ENCODE data around the gene ALOX5AP. TPM values are rescaled to one million over a fixed set of nuclear protein-coding genes. Genes with fewer than 3 reads are reported as not detected.

Gene ALOX5AP
- polyA plus RNA-seq, 2 of the 4 experiments (the other 2 are of a cell fraction), result 2.3 to 2.8 TPM

DNA sequence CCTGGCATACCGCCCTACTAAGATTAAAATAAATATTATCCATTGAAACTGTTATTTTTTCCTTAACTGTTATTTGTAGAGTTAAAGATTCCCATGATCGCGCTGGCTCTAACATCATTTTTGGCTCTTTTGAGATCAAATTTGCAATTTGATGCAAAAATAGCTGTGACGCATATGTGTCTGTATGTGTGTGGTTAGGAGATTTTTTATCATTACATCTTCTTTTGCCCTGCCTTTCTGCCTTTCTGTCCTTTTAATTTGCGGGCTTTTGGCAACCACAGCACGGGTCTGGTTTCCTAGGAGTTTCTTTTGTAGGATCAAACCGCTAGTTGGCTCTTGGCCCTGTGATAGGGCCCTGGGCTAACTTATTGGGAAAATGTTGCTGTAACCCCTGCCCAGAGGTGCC, 37.3 kb upstream of the ALOX5AP start:
- Histone ChIP-seq H3K4me2 (no peak overlapping the region), H3K9me3 (no peaks in the 10 kb centered on the region), H3K4me1 (no peaks in the 10 kb centered on the region), H3K27ac (no peak overlapping the region), H3K4me3 (no peak overlapping the region)
- DNase-seq (ENCODE audit: low read depth in 1 of 2, low spot score in 1 of 2) (no peak), FAIRE-seq (no peak), ATAC-seq (no peak)
- TF ChIP-seq, protein P1, sequence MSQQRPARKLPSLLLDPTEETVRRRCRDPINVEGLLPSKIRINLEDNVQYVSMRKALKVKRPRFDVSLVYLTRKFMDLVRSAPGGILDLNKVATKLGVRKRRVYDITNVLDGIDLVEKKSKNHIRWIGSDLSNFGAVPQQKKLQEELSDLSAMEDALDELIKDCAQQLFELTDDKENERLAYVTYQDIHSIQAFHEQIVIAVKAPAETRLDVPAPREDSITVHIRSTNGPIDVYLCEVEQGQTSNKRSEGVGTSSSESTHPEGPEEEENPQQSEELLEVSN (IDR thresholded peaks at IDR 0.05; ENCODE audit: borderline replicate concordance, low read depth), result no peak
- TF ChIP-seq HOXB13 (CRISPR knock-in tag; IDR thresholded peaks at IDR 0.05; ENCODE audit: low read depth) (no peak), KDM5A (IDR thresholded peaks at IDR 0.05) (no peak), MAFK (IDR thresholded peaks at IDR 0.05; ENCODE audit: partially characterized antibody) (no peak), BHLHE40 (IDR thresholded peaks at IDR 0.05; ENCODE audit: low read depth, low read length) (no peak), RCOR1 (IDR thresholded peaks at IDR 0.05; ENCODE audit: low read depth, low read length) (no peak), RAD21 (conservative IDR thresholded peaks at IDR 0.05 in 1 of 2, IDR thresholded peaks at IDR 0.05 in 1 of 2) (no peak), FOXS1 (CRISPR knock-in tag; IDR thresholded peaks at IDR 0.05) (no peak), MYC (IDR thresholded peaks at IDR 0.05; ENCODE audit: borderline replicate concordance, low read length) (no peak), ZFP36 (IDR thresholded peaks at IDR 0.05; ENCODE audit: borderline replicate concordance, partially characterized antibody) (no peak), GATA3 (IDR thresholded peaks at IDR 0.05; ENCODE audit: borderline replicate concordance) (no peak)
- TF ChIP-seq, protein P2, sequence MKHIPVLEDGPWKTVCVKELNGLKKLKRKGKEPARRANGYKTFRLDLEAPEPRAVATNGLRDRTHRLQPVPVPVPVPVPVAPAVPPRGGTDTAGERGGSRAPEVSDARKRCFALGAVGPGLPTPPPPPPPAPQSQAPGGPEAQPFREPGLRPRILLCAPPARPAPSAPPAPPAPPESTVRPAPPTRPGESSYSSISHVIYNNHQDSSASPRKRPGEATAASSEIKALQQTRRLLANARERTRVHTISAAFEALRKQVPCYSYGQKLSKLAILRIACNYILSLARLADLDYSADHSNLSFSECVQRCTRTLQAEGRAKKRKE (CRISPR knock-in tag; IDR thresholded peaks at IDR 0.05; ENCODE audit: low read depth), result no peak
- TF ChIP-seq, protein P3, sequence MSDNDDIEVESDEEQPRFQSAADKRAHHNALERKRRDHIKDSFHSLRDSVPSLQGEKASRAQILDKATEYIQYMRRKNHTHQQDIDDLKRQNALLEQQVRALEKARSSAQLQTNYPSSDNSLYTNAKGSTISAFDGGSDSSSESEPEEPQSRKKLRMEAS (IDR thresholded peaks at IDR 0.05), result no peak
- TF ChIP-seq, protein P4, sequence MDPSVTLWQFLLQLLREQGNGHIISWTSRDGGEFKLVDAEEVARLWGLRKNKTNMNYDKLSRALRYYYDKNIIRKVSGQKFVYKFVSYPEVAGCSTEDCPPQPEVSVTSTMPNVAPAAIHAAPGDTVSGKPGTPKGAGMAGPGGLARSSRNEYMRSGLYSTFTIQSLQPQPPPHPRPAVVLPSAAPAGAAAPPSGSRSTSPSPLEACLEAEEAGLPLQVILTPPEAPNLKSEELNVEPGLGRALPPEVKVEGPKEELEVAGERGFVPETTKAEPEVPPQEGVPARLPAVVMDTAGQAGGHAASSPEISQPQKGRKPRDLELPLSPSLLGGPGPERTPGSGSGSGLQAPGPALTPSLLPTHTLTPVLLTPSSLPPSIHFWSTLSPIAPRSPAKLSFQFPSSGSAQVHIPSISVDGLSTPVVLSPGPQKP (IDR thresholded peaks at IDR 0.05; ENCODE audit: low read depth, low read length), result no peak
- ChIA-PET CTCF (no interaction called here), POLR2A (no interaction called here)
- 82% methylated on average over 7 of the region's 7 CpGs for WGBS (ENCODE audit: missing lambda C conversion rate)

DNA sequence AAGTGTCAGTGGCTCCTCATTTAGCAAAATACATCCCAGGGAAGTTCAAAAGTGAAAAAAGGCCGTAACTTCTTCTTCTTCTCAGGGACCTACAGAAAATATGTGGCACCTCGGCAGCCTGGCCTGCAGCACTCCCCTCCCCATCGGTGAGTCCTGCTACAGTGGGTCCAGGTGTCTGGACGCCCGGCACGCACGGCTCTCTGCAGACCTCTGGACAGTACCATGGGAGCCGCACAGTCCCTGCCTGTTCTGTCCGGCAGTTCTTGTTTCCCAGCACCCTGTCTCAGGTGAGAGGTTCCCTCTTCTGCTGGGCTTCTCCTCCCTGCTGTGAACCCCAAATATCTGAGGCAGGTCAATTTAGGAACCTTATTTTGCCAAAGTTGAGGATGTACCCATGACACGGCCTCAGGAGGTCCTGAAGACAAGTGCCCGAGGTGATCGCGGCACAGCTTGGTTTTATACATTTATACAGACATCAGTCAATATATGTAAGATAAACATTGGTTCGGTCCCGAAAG, 36.8 kb upstream of the ALOX5AP start:
- no peak for FAIRE-seq
- no peaks in the 10 kb centered on the region for H3K9me3 ChIP-seq
- CTCF ChIA-PET, result interaction anchor here (1.7 kb wide), 1 partner anchor 104 kb away, joined by 5 read pairs; no protein-coding TSS in a partner anchor
- DNase-seq (ENCODE audit: low read depth in 1 of 2, low spot score in 1 of 2), result no peak
- 73% methylated on average over 15 of the region's 15 CpGs for WGBS (ENCODE audit: missing lambda C conversion rate)
- no peak for ATAC-seq
- POLR2A ChIA-PET, result no interaction called here
- H3K4me1 ChIP-seq, result no peaks in the 10 kb centered on the region
- no peak overlapping the region for H3K27ac ChIP-seq
- H3K4me2 ChIP-seq, result no peak overlapping the region
- no peak overlapping the region for H3K4me3 ChIP-seq
- TF ChIP-seq BHLHE40 (IDR thresholded peaks at IDR 0.05; ENCODE audit: low read depth, low read length) (no peak), RAD21 (conservative IDR thresholded peaks at IDR 0.05 in 1 of 2, IDR thresholded peaks at IDR 0.05 in 1 of 2) (no peak), ESRRA (IDR thresholded peaks at IDR 0.05; ENCODE audit: borderline replicate concordance, low read length) (no peak), HOXA7 (CRISPR knock-in tag; IDR thresholded peaks at IDR 0.05) (no peak), NPAS2 (CRISPR knock-in tag; IDR thresholded peaks at IDR 0.05; ENCODE audit: borderline replicate concordance) (no peak), CBX2 (IDR thresholded peaks at IDR 0.05; ENCODE audit: borderline replicate concordance, low read depth) (no peak), POLR2AphosphoS2 (conservative IDR thresholded peaks at IDR 0.05; ENCODE audit: low read length) (no peak), FOSB (CRISPR knock-in tag; IDR thresholded peaks at IDR 0.05) (no peak), CHD2 (IDR thresholded peaks at IDR 0.05; ENCODE audit: low read length, partially characterized antibody) (no peak), SMC3 (IDR thresholded peaks at IDR 0.05) (no peak), MYC (IDR thresholded peaks at IDR 0.05; ENCODE audit: borderline replicate concordance, low read length) (no peak), PHF8 (IDR thresholded peaks at IDR 0.05; ENCODE audit: borderline replicate concordance, low read depth) (no peak), KDM5A (IDR thresholded peaks at IDR 0.05) (no peak), HEYL (CRISPR knock-in tag; IDR thresholded peaks at IDR 0.05) (no peak), CBX8 (IDR thresholded peaks at IDR 0.05) (no peak)
- TF ChIP-seq, protein P5, sequence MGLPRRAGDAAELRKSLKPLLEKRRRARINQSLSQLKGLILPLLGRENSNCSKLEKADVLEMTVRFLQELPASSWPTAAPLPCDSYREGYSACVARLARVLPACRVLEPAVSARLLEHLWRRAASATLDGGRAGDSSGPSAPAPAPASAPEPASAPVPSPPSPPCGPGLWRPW (IDR thresholded peaks at IDR 0.05), result no peak
- TF ChIP-seq, protein P6, sequence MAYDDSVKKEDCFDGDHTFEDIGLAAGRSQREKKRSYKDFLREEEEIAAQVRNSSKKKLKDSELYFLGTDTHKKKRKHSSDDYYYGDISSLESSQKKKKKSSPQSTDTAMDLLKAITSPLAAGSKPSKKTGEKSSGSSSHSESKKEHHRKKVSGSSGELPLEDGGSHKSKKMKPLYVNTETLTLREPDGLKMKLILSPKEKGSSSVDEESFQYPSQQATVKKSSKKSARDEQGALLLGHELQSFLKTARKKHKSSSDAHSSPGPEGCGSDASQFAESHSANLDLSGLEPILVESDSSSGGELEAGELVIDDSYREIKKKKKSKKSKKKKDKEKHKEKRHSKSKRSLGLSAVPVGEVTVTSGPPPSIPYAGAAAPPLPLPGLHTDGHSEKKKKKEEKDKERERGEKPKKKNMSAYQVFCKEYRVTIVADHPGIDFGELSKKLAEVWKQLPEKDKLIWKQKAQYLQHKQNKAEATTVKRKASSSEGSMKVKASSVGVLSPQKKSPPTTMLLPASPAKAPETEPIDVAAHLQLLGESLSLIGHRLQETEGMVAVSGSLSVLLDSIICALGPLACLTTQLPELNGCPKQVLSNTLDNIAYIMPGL (CRISPR knock-in tag; IDR thresholded peaks at IDR 0.05; ENCODE audit: borderline replicate concordance), result no peak
- TF ChIP-seq, protein P4 (IDR thresholded peaks at IDR 0.05; ENCODE audit: low read depth, low read length), result no peak

All from A549 (cell line).